Loucy (cell line): ENCODE measurements around the gene GNB1L.

Source experiments
- H2AFZ ChIP-seq: fragments of 200-600 bp; sonication (generic); 2 replicates; pipeline ENCODE4 v1.6.0; 2016; ENCODE audit warnings: antibody characterized with exemption, mild to moderate bottlenecking, low read length, moderate library complexity
- H3F3A ChIP-seq: fragments of 200-600 bp; 2 replicates; pipeline ENCODE4 v1.6.0; 2016; ENCODE audit warnings: antibody characterized with exemption, low read depth, mild to moderate bottlenecking
- H3K27me3 ChIP-seq: fragments of 200-600 bp; sonication (generic); 2 replicates; pipeline ENCODE4 v1.6.1; 2014; ENCODE audit warnings: low read length, mild to moderate bottlenecking; ENCODE audit not compliant: insufficient read depth, poor library complexity, severe bottlenecking
- H3K36me3 ChIP-seq: fragments of 200-600 bp; sonication (generic); 2 replicates; pipeline ENCODE4 v1.6.1; 2016; ENCODE audit warnings: low read length; ENCODE audit not compliant: insufficient read depth
- H3K4me1 ChIP-seq: fragments of 200-600 bp; sonication (generic); 2 replicates; pipeline ENCODE4 v1.5.1; 2014; ENCODE audit warnings: low read length, mild to moderate bottlenecking; ENCODE audit not compliant: insufficient read depth, poor library complexity, severe bottlenecking
- H3K4me2 ChIP-seq: fragments of 200-600 bp; sonication (generic); 2 replicates; pipeline ENCODE4 v1.6.0; 2014; ENCODE audit warnings: antibody characterized with exemption, low read length, low read depth, mild to moderate bottlenecking; ENCODE audit not compliant: poor library complexity, severe bottlenecking
- H3K4me3 ChIP-seq: fragments of 200-600 bp; sonication (generic); 2 replicates; pipeline ENCODE4 v1.5.1; 2014; ENCODE audit warnings: low read length, mild to moderate bottlenecking, mixed read lengths; ENCODE audit not compliant: poor library complexity, severe bottlenecking
- H3K79me2 ChIP-seq: fragments of 200-600 bp; sonication (generic); 2 replicates; pipeline ENCODE4 v1.6.1; 2014; ENCODE audit warnings: low read length; ENCODE audit not compliant: insufficient read depth
- H3K9ac ChIP-seq: fragments of 200-600 bp; sonication (generic); 2 replicates; pipeline ENCODE4 v1.6.0; 2014; ENCODE audit warnings: mild to moderate bottlenecking, low read depth, low read length, moderate library complexity; ENCODE audit not compliant: poor library complexity, severe bottlenecking
- H3K9me2 ChIP-seq: fragments of 200-600 bp; sonication (generic); replicated peaks from 2 replicates; pipeline ENCODE4 v1.6.1; 2016; ENCODE audit warnings: low read depth, low read length, mixed read lengths
- H3K9me3 ChIP-seq: fragments of 200-600 bp; sonication (generic); 2 replicates; pipeline ENCODE4 v1.6.1; 2014; ENCODE audit warnings: mild to moderate bottlenecking, antibody characterized with exemption, low read length, low read depth; ENCODE audit not compliant: insufficient read depth
- H4K20me1 ChIP-seq: fragments of 200-600 bp; sonication (generic); 2 replicates; pipeline ENCODE4 v1.6.0; 2014; ENCODE audit warnings: antibody characterized with exemption, low read length, mild to moderate bottlenecking; ENCODE audit not compliant: insufficient read depth, poor library complexity, severe bottlenecking
- EZH2phosphoT487 ChIP-seq: fragments of 200-600 bp; IDR thresholded peaks from 2 replicates; pipeline ENCODE4 v1.6.1; 2018; ENCODE audit warnings: antibody characterized with exemption, mild to moderate bottlenecking, moderate library complexity, borderline replicate concordance
- TF ChIP-seq, protein P1 (sequence below): fragments of 200-600 bp; sonication (generic); conservative IDR thresholded peaks from 2 replicates; pipeline ENCODE4 v1.5.1; 2014; ENCODE audit warnings: mild to moderate bottlenecking, antibody characterized with exemption, low read length

The GNB1L gene

DNA sequence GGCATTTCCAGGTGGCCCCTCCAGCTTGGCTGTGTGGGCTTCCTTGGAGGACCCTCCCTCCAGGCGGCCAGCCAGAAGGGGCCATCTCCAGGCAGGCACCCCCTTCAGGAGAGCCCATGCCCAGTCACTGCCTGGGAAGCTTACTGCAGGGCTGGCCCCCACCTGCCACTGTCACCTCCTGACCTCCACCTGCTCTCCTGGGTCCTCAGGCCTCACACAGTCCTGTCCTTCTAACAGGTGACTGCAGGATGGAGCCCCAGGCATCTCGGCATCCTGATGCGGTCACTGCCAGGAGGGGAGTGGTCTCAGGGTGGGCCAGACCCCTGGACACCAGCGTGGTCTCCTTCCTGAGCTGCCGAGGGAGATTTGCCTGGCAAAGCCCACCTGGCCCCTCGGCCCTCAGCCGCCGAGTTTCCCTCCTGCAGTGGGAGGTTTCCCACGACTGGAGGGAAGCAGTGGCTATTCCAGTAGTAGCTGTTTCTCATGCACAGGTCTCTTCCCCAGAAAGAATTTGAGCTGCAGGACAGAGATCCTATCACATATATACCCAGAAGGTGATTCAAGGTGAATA is 81.1 kb downstream of the GNB1L start:
- Histone ChIP-seq H2AFZ (no peak overlapping the region), H3K36me3 (no peaks in the 10 kb centered on the region), H3K9me2 (no peaks in the 10 kb centered on the region), H3K9me3 (no peaks in the 10 kb centered on the region), H3F3A (no peaks in the 10 kb centered on the region), H3K79me2 (peaks cover 11% of the 10 kb centered on the region; the same call in 1 of the 2 replicates), H3K9ac (no peak overlapping the region), H4K20me1 (no peaks in the 10 kb centered on the region), H3K27me3 (no peaks in the 10 kb centered on the region), H3K4me3 (no peak overlapping the region), H3K4me1 (no peaks in the 10 kb centered on the region), H3K4me2 (no peak overlapping the region)
- TF ChIP-seq, protein P1, sequence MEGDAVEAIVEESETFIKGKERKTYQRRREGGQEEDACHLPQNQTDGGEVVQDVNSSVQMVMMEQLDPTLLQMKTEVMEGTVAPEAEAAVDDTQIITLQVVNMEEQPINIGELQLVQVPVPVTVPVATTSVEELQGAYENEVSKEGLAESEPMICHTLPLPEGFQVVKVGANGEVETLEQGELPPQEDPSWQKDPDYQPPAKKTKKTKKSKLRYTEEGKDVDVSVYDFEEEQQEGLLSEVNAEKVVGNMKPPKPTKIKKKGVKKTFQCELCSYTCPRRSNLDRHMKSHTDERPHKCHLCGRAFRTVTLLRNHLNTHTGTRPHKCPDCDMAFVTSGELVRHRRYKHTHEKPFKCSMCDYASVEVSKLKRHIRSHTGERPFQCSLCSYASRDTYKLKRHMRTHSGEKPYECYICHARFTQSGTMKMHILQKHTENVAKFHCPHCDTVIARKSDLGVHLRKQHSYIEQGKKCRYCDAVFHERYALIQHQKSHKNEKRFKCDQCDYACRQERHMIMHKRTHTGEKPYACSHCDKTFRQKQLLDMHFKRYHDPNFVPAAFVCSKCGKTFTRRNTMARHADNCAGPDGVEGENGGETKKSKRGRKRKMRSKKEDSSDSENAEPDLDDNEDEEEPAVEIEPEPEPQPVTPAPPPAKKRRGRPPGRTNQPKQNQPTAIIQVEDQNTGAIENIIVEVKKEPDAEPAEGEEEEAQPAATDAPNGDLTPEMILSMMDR, result no peak
- no peak for TF ChIP-seq EZH2phosphoT487

DNA sequence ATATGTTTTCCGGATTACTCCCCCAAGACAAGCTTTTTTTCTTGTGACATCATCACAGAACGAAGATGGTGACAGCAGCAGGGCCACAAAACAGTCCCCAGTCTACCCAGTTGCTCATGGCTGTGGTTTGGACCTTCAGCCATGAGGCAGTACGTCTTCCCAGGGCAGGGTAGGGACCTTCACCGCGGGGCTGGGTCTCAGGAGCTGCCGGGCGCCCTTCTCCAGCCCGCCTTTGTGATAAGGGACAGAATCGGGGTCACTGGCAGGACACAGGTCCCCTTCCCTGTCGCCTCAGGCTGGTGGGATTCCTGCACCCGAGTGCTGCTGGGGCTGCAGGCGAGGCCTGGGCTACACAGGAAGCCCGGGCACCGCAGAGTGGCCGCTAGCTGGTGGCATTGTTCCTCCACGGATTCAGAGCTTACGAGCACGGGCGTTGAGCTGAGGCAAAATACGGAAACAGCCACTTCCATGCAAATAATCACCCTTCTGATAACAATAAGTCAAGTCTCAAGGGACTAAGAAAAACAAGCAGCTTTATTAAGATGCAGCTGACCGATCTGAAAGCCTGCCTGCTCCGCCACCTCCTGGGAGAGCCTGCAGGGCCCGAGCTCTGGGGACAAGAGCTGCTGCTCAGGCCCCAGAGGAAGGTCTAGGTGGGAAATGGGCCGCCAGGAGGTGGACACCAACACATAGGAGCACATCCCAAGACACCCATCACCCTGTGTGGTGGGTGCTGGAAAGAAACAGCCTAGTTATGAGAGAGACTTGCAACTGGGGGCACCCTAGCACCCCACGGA is 81.8 kb downstream of the GNB1L start:
- Histone ChIP-seq H2AFZ (no peak overlapping the region), H3K27me3 (no peaks in the 10 kb centered on the region), H3K4me1 (no peaks in the 10 kb centered on the region)

DNA sequence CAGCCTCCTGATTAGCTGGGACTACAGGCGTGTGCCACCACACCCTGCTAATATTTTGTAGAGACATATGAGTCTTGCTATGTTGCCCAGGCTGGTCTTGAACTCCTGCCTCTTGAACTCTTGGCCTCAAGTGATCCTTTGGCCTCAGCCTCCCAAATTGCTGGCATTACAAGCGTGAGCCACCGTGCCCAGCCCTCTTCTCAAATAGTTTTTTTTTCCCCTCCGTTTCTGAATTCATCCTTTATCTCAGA is 82.3 kb downstream of the GNB1L start:
- Histone ChIP-seq H3K9ac (no peak overlapping the region), H3K4me2 (no peak overlapping the region), H3K79me2 (peaks cover 22% of the 10 kb centered on the region; the same call in 1 of the 2 replicates), H3K9me3 (no peaks in the 10 kb centered on the region), H2AFZ (no peak overlapping the region), H3K9me2 (no peaks in the 10 kb centered on the region), H4K20me1 (no peaks in the 10 kb centered on the region), H3K27me3 (no peaks in the 10 kb centered on the region), H3K36me3 (no peaks in the 10 kb centered on the region), H3K4me3 (no peak overlapping the region), H3F3A (no peaks in the 10 kb centered on the region), H3K4me1 (no peaks in the 10 kb centered on the region)
- TF ChIP-seq EZH2phosphoT487, result no peak
- TF ChIP-seq, protein P1, result no peak

More for the DNA sequence above, 81.8 kb downstream of the GNB1L start:
- H4K20me1 ChIP-seq, result no peaks in the 10 kb centered on the region
- no peak overlapping the region for H3K4me2 ChIP-seq
- H3K9me2 ChIP-seq, result no peaks in the 10 kb centered on the region
- no peak overlapping the region for H3K4me3 ChIP-seq
- no peaks in the 10 kb centered on the region for H3F3A ChIP-seq
- TF ChIP-seq EZH2phosphoT487, result no peak
- TF ChIP-seq, protein P1, result no peak
- H3K9ac ChIP-seq, result no peak overlapping the region
- H3K36me3 ChIP-seq, result no peaks in the 10 kb centered on the region
- H3K79me2 ChIP-seq, result peaks cover 17% of the 10 kb centered on the region; the same call in 1 of the 2 replicates
- H3K9me3 ChIP-seq, result no peaks in the 10 kb centered on the region
